HG02885 (cell line): ENCODE data around the gene APOBEC2.

Source experiments
- ATAC-seq: cut with Tn5 transposase; IDR thresholded peaks from one replicate; pipeline ENCODE4 v1.9.1; 2021; ENCODE audit warnings: mild to moderate bottlenecking; ENCODE audit not compliant: unreplicated experiment, poor library complexity

Gene APOBEC2

GRCh38 chr6:41056768-41057490, 3.9 kb downstream of the APOBEC2 start:
- no peak for ATAC-seq

- no peak for ATAC-seq
These were observed 5.8 kb downstream of the APOBEC2 start for GRCh38 chr6:41058783-41059181.

GRCh38 chr6:41059556-41059955, 6.6 kb downstream of the APOBEC2 start:
- ATAC-seq: no peak

GRCh38 chr6:41061196-41061726, 8.3 kb downstream of the APOBEC2 start:
- no peak for ATAC-seq

- no peak for ATAC-seq
These were observed 9.1 kb downstream of the APOBEC2 start for GRCh38 chr6:41062056-41062455.

- ATAC-seq: no peak
These were observed 10.9 kb downstream of the APOBEC2 start for GRCh38 chr6:41063884-41064285.

- ATAC-seq: no peak
These were observed 11.8 kb downstream of the APOBEC2 start for GRCh38 chr6:41064841-41065240.

GRCh38 chr6:41065550-41066026, 12.6 kb downstream of the APOBEC2 start:
- ATAC-seq: no peak

- no peak for ATAC-seq
These were observed 13.9 kb downstream of the APOBEC2 start for GRCh38 chr6:41066867-41067304.

- ATAC-seq: no peak
These were observed 18.5 kb downstream of the APOBEC2 start for GRCh38 chr6:41071501-41071922.

- ATAC-seq: peak; percentile 67
These were observed 19.2 kb downstream of the APOBEC2 start, which contains the start of gene OARD1 for GRCh38 chr6:41071923-41072835. Gene OARD1, minus strand, starts transcription at chr6:41072356. Its CDS starts 722 bp downstream, at chr6:41071634.

- ATAC-seq: peak; percentile 66
These were observed 19.8 kb downstream of the APOBEC2 start, which contains the start of gene NFYA for GRCh38 chr6:41072836-41073202. Gene NFYA, plus strand, starts transcription at chr6:41072974. Its CDS starts 6,116 bp downstream, at chr6:41079090.

GRCh38 chr6:41073203-41073967, 20.4 kb downstream of the APOBEC2 start:
- ATAC-seq: peak; percentile 37

GRCh38 chr6:41073968-41074691, 21.1 kb downstream of the APOBEC2 start:
- no peak for ATAC-seq

- no peak for ATAC-seq
These were observed 21.9 kb downstream of the APOBEC2 start for GRCh38 chr6:41074692-41075436.

- ATAC-seq: no peak
These were observed 22.9 kb downstream of the APOBEC2 start for GRCh38 chr6:41075651-41076626.

- ATAC-seq: no peak
These were observed 24.5 kb downstream of the APOBEC2 start for GRCh38 chr6:41077536-41077935.

- no peak for ATAC-seq
These were observed 25.1 kb downstream of the APOBEC2 start for GRCh38 chr6:41078101-41078500.
